H9 (cell line): Measurements from ENCODE around the gene C12orf57. TPM values are rescaled to one million over a fixed set of nuclear protein-coding genes. Genes with fewer than 3 reads are reported as not detected.

Experiments used
- DNase-seq: peaks from one replicate; pipeline ENCODE4 v3.0.0-alpha.2; 2017
- H2AFZ ChIP-seq: one replicate; pipeline ENCODE4 v1.6.1; 2013; ENCODE audit warnings: mild to moderate bottlenecking, low read length, control low read depth, moderate library complexity
- H2AK5ac ChIP-seq: 2 replicates; pipeline ENCODE4 v1.6.1; 2013; ENCODE audit warnings: low read length, control low read depth, mixed read lengths; ENCODE audit not compliant: insufficient read length
- H2BK120ac ChIP-seq: one replicate; pipeline ENCODE4 v1.6.1; 2013; ENCODE audit warnings: low read depth, mild to moderate bottlenecking, low read length, control low read depth, inconsistent platforms; ENCODE audit not compliant: poor library complexity, severe bottlenecking
- H2BK12ac ChIP-seq: 2 replicates; pipeline ENCODE4 v1.6.1; 2013; ENCODE audit warnings: low read length, control low read depth, mixed read lengths, low read depth; ENCODE audit not compliant: insufficient read length
- H2BK15ac ChIP-seq: 2 replicates; pipeline ENCODE4 v1.6.1; 2013; ENCODE audit warnings: low read depth, low read length, control low read depth
- H2BK20ac ChIP-seq: one replicate; pipeline ENCODE4 v1.6.1; 2013; ENCODE audit warnings: low read depth, mild to moderate bottlenecking, low read length, control low read depth, inconsistent platforms; ENCODE audit not compliant: poor library complexity, severe bottlenecking
- H2BK5ac ChIP-seq: 2 replicates; pipeline ENCODE4 v1.6.1; 2013; ENCODE audit warnings: low read length, control low read depth, mixed read lengths; ENCODE audit not compliant: insufficient read length
- H3K14ac ChIP-seq: 2 replicates; pipeline ENCODE4 v1.6.1; 2013; ENCODE audit warnings: low read length, control low read depth; ENCODE audit not compliant: insufficient read depth
- H3K18ac ChIP-seq: 2 replicates; pipeline ENCODE4 v1.6.1; 2013; ENCODE audit warnings: low read depth, mild to moderate bottlenecking, mixed read lengths, low read length, control low read depth; ENCODE audit not compliant: insufficient read length
- H3K23ac ChIP-seq: 2 replicates; pipeline ENCODE4 v1.6.1; 2013; ENCODE audit warnings: low read length, control low read depth, mixed read lengths, low read depth; ENCODE audit not compliant: insufficient read length
- H3K23me2 ChIP-seq: 2 replicates; pipeline ENCODE4 v1.6.1; 2013; ENCODE audit warnings: low read depth, mild to moderate bottlenecking, mixed read lengths, low read length, control low read depth; ENCODE audit not compliant: insufficient read length, poor library complexity, severe bottlenecking
- H3K27ac ChIP-seq: 2 replicates; pipeline ENCODE4 v1.5.1; 2013; ENCODE audit warnings: low read length, control low read depth, mixed read lengths, low read depth; ENCODE audit not compliant: insufficient read length
- H3K27me3 ChIP-seq: 2 replicates; pipeline ENCODE4 v1.6.1; 2013; ENCODE audit warnings: low read length, control low read depth, inconsistent platforms; ENCODE audit not compliant: insufficient read depth
- H3K4ac ChIP-seq: 2 replicates; pipeline ENCODE4 v1.6.1; 2013; ENCODE audit warnings: low read depth, mild to moderate bottlenecking, control low read depth, inconsistent platforms, low read length, moderate library complexity
- H3K4me1 ChIP-seq: 2 replicates; pipeline ENCODE4 v1.6.1; 2013; ENCODE audit warnings: low read length, control low read depth, inconsistent platforms; ENCODE audit not compliant: insufficient read depth
- H3K4me2 ChIP-seq: 2 replicates; pipeline ENCODE4 v1.6.1; 2013; ENCODE audit warnings: low read length, control low read depth, mixed read lengths; ENCODE audit not compliant: insufficient read length, insufficient read depth
- H3K56ac ChIP-seq: 2 replicates; pipeline ENCODE4 v1.6.1; 2013; ENCODE audit warnings: low read depth, mild to moderate bottlenecking, mixed read lengths, low read length, control low read depth; ENCODE audit not compliant: insufficient read length
- H3K79me1 ChIP-seq: 2 replicates; pipeline ENCODE4 v1.6.1; 2013; ENCODE audit warnings: low read depth, mild to moderate bottlenecking, moderate library complexity, low read length, control low read depth, inconsistent platforms; ENCODE audit not compliant: insufficient read depth, poor library complexity, severe bottlenecking
- H3K79me2 ChIP-seq: 2 replicates; pipeline ENCODE4 v1.6.1; 2013; ENCODE audit warnings: low read length, control low read depth, inconsistent platforms; ENCODE audit not compliant: insufficient read depth
- H3K9ac ChIP-seq: 2 replicates; pipeline ENCODE4 v1.6.1; 2013; ENCODE audit warnings: low read length, control low read depth, mixed read lengths; ENCODE audit not compliant: insufficient read length; ENCODE audit errors: extremely low read depth
- H3K9me3 ChIP-seq: one replicate; pipeline ENCODE4 v1.6.1; 2013; ENCODE audit warnings: low read depth, low read length, inconsistent platforms; ENCODE audit not compliant: control insufficient read depth
- H3T11ph ChIP-seq: one replicate; pipeline ENCODE4 v1.6.1; 2013; ENCODE audit warnings: mild to moderate bottlenecking, low read length, control low read depth, inconsistent platforms
- H4K20me1 ChIP-seq: one replicate; pipeline ENCODE4 v1.6.1; 2013; ENCODE audit not compliant: control insufficient read depth, insufficient read length, insufficient read depth
- H4K5ac ChIP-seq: 2 replicates; pipeline ENCODE4 v1.6.1; 2013; ENCODE audit warnings: low read depth, mild to moderate bottlenecking, mixed read lengths, low read length, control low read depth; ENCODE audit not compliant: insufficient read length
- H4K8ac ChIP-seq: replicated peaks from 2 replicates; pipeline ENCODE4 v1.6.1; 2013; ENCODE audit warnings: low read length, control low read depth, mixed read lengths, low read depth; ENCODE audit not compliant: insufficient read length
- H4K91ac ChIP-seq: 2 replicates; pipeline ENCODE4 v1.6.1; 2013; ENCODE audit warnings: low read depth, mild to moderate bottlenecking, moderate library complexity, mixed read lengths, low read length, control low read depth; ENCODE audit not compliant: insufficient read length
- H3K27ac Mint-ChIP-seq, 3 experiments: 2 replicates in 2 of 3; 3 replicates in 1 of 3; pipeline ENCODE4 v1.8.0; 2020 to 2021; ENCODE audit warnings: mixed read lengths in 3 of 3, mild to moderate bottlenecking in 1 of 3, moderate library complexity in 1 of 3
- H3K27me3 Mint-ChIP-seq: 2 replicates; pipeline ENCODE4 v1.8.0; 2021; ENCODE audit warnings: low read depth, mild to moderate bottlenecking, moderate library complexity, mixed read lengths
- H3K36me3 Mint-ChIP-seq, 3 experiments: 2 replicates in 2 of 3; 3 replicates in 1 of 3; pipeline ENCODE4 v1.8.0; 2020 to 2021; ENCODE audit warnings: low read depth in 3 of 3, mixed read lengths in 3 of 3; ENCODE audit not compliant: insufficient read depth in 1 of 3
- H3K4me1 Mint-ChIP-seq, 2 experiments: 2 replicates each; pipeline ENCODE4 v1.8.0; 2020; ENCODE audit warnings: mixed read lengths in 2 of 2
- H3K4me3 Mint-ChIP-seq, 2 experiments: 2 replicates in 1 of 2; 3 replicates in 1 of 2; pipeline ENCODE4 v1.8.0; 2020 to 2021; ENCODE audit warnings: mild to moderate bottlenecking in 2 of 2, mixed read lengths in 2 of 2, moderate library complexity in 1 of 2
- H3K9me3 Mint-ChIP-seq, 2 experiments: 2 replicates in 1 of 2; 3 replicates in 1 of 2; pipeline ENCODE4 v1.8.0; 2020; ENCODE audit warnings: mild to moderate bottlenecking in 2 of 2, mixed read lengths in 2 of 2, moderate library complexity in 1 of 2
- CTCF ChIP-seq: fragments of 200-600 bp; sonication (generic); conservative IDR thresholded peaks from 3 replicates; pipeline ENCODE4 v1.8.0; 2021; ENCODE audit warnings: antibody characterized with exemption, mild to moderate bottlenecking
- WGBS: extraction: QIAGEN DNeasy Blood & Tissue Kit; methylation state at CpG from one replicate; pipeline ENCODE4 v1.1.7; 2013; ENCODE audit warnings: missing lambda C conversion rate, low lambda C conversion rate, mixed read lengths; ENCODE audit not compliant: insufficient read length; ENCODE audit errors: extremely low coverage; 5-methylcytosine and 5-hydroxymethylcytosine counted together
- total RNA-seq: library from RNA; stranded (reverse); gene quantifications from 2 replicates; pipeline ENCODE4 v1.2.1, GENCODE V29; 2021

Gene C12orf57
- total RNA-seq, 1 experiment from 2014 or later: 195 TPM

- H3K79me1 ChIP-seq: peaks cover 7% of the 10 kb centered on the region
- no peak overlapping the region for H3K9ac ChIP-seq
- no peak overlapping the region for H2BK15ac ChIP-seq
- H2BK120ac ChIP-seq: no peak overlapping the region
- no peak overlapping the region for H4K91ac ChIP-seq
- peaks cover 4% of the 10 kb centered on the region for H3K23me2 ChIP-seq
- H3K27me3 Mint-ChIP-seq: no peaks in the 10 kb centered on the region
- H3K4me1 Mint-ChIP-seq: peaks cover 34 to 49% of the 10 kb centered on the region in 2 experiments
- H3K14ac ChIP-seq: no peak overlapping the region
- no peak overlapping the region for H3K27ac ChIP-seq
- H3K4me2 ChIP-seq: peak overlapping the region; percentile 99
- H3K4me1 ChIP-seq: 0 out of 2 replicates have a peak, but pooled peaks cover 3% of the 10 kb centered on the region
- no peak overlapping the region for H3K18ac ChIP-seq
- no peak overlapping the region for H3K56ac ChIP-seq
- H3K4me3 Mint-ChIP-seq: peak overlapping the region; percentile 100
- H2AFZ ChIP-seq: no peak overlapping the region
- WGBS: no CpG with 5 or more reads among the region's 9 CpGs
- H4K5ac ChIP-seq: no peak overlapping the region
- no peaks in the 10 kb centered on the region for H3K9me3 ChIP-seq
- no peak overlapping the region for H3K23ac ChIP-seq
- H3K36me3 Mint-ChIP-seq: peaks cover 41 to 72% (median 61%) of the 10 kb centered on the region in 3 experiments
- peaks cover 15% of the 10 kb centered on the region; the same call in 1 of the 2 replicates for H3K79me2 ChIP-seq
- TF ChIP-seq CTCF: no peak
- peak overlapping the region in 2 of 3 experiments; percentile 93 to 99; a peak in 2 of 7 replicates for H3K27ac Mint-ChIP-seq
- no peaks in the 10 kb centered on the region for H3K27me3 ChIP-seq
- H3K4ac ChIP-seq: no peak overlapping the region
- no peak overlapping the region for H2AK5ac ChIP-seq
- H4K20me1 ChIP-seq: peaks cover 2% of the 10 kb centered on the region
- no peaks in the 10 kb centered on the region; a peak in 2 of 5 replicates for H3K9me3 Mint-ChIP-seq
- no peak overlapping the region for H2BK5ac ChIP-seq
- no peak overlapping the region for H4K8ac ChIP-seq
- no peak for DNase-seq
- no peak overlapping the region for H3T11ph ChIP-seq
- no peak overlapping the region for H2BK20ac ChIP-seq
- H2BK12ac ChIP-seq: no peak overlapping the region
Observed at GRCh38 chr12:6968426-6968825, 24.6 kb downstream of the C12orf57 start.
